Measurements from ENCODE around the gene LINGO3.

Gene LINGO3

DNA sequence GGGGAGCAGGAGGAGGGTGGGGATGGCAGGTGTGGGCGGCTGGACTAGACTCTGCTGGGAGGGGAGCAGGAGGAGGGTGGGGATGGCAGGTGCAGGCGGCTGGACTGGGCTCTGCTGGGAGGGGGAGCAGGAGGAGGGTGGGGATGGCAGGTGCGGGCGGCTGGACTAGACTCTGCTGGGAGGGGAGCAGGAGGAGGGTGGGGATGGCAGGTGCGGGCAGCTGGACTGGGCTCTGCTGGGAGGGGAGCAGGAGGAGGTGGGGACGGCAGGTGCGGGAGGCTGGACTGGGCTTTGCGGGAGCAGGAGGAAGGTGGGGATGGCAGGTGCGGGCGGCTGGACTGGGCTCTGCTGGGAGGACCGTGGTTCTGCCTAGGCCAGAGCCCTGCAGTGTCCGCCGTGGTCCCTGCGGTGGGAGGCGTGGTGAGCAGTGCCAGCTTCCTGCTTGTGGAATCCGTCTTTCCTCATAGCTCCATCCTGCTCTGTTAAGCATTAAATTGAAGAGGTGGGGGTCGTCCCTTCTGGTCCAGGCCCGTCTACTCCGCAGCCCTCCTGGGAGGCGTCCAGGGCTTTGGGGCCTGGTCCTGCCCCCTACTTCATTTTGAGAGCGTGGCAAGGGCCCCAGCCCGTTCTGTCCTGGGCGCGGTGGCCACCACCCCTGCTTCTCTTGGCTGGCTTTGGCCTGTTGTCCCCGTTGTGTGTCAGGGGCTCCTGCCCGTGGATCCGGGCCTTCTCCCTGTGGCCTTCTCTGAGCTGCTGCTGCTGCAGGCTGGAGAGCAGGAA is 25.3 kb upstream of the LINGO3 start:
- TF ChIP-seq SP1 (IDR thresholded peaks at IDR 0.05), result no peak
- no peak for TF ChIP-seq NFRKB (IDR thresholded peaks at IDR 0.05)
- no peak for TF ChIP-seq BHLHE40 (IDR thresholded peaks at IDR 0.05; ENCODE audit: borderline replicate concordance)
- TF ChIP-seq FOXK2 (IDR thresholded peaks at IDR 0.05), result no peak
- POLR2A ChIA-PET, result no interaction called here
- CTCF ChIA-PET, result no interaction called here
- no peak for DNase-seq (ENCODE audit: extremely low spot score)

DNA sequence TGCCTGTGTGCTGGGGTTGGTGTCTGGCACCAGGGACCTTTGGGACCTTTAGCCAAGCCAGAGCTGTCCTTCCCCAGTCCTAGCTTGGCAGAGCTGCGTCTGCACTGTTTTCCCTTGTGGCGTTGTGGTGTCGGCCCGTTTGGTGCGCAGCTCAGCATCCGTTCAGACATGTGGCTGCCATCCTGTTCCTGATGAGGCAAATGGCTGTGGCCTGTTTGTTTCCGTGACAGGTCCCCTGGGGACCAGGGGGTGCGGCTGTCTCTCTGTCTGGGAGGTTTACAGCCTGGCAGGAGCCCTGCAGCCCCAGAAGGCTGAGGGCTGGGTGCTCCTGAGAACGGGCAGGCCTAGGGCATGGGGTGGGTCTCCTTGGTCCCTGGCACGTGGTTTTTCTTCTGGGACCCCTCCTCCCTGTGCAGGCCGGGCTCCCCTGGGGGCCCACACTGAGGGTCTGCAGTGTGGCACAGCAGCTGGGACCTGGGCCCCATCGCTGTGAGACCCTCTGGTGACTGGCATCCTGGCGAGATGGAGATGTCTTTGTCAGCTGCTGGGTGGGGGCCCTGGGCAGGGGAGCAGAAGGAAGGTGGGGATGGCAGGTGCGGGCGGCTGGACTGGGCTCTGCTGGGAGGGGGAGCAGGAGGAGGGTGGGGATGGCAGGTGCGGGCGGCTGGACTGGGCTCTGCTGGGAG is 24.5 kb upstream of the LINGO3 start:
- ChIA-PET CTCF (no interaction called here), POLR2A (no interaction called here)
- TF ChIP-seq, protein P1, sequence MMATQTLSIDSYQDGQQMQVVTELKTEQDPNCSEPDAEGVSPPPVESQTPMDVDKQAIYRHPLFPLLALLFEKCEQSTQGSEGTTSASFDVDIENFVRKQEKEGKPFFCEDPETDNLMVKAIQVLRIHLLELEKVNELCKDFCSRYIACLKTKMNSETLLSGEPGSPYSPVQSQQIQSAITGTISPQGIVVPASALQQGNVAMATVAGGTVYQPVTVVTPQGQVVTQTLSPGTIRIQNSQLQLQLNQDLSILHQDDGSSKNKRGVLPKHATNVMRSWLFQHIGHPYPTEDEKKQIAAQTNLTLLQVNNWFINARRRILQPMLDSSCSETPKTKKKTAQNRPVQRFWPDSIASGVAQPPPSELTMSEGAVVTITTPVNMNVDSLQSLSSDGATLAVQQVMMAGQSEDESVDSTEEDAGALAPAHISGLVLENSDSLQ (IDR thresholded peaks at IDR 0.05), result no peak
- TF ChIP-seq BHLHE40 (IDR thresholded peaks at IDR 0.05; ENCODE audit: borderline replicate concordance) (no peak), FOXK2 (IDR thresholded peaks at IDR 0.05) (no peak), ARNT (IDR thresholded peaks at IDR 0.05) (no peak), SUZ12 (IDR thresholded peaks at IDR 0.05) (no peak), SP1 (IDR thresholded peaks at IDR 0.05) (no peak), L3MBTL2 (conservative IDR thresholded peaks at IDR 0.05) (no peak), CTBP1 (IDR thresholded peaks at IDR 0.05; ENCODE audit: borderline replicate concordance) (no peak), ELF4 (IDR thresholded peaks at IDR 0.05) (no peak), NFRKB (IDR thresholded peaks at IDR 0.05) (no peak), HDGF (IDR thresholded peaks at IDR 0.05; ENCODE audit: borderline replicate concordance) (no peak), ZNF384 (IDR thresholded peaks at IDR 0.05) (no peak), FOXA1 (IDR thresholded peaks at IDR 0.05) (no peak), FOXM1 (IDR thresholded peaks at IDR 0.05; ENCODE audit: borderline replicate concordance) (no peak), LEF1 (IDR thresholded peaks at IDR 0.05; ENCODE audit: borderline replicate concordance) (no peak), TARDBP (IDR thresholded peaks at IDR 0.05) (no peak)
- DNase-seq (ENCODE audit: extremely low spot score), result no peak

DNA sequence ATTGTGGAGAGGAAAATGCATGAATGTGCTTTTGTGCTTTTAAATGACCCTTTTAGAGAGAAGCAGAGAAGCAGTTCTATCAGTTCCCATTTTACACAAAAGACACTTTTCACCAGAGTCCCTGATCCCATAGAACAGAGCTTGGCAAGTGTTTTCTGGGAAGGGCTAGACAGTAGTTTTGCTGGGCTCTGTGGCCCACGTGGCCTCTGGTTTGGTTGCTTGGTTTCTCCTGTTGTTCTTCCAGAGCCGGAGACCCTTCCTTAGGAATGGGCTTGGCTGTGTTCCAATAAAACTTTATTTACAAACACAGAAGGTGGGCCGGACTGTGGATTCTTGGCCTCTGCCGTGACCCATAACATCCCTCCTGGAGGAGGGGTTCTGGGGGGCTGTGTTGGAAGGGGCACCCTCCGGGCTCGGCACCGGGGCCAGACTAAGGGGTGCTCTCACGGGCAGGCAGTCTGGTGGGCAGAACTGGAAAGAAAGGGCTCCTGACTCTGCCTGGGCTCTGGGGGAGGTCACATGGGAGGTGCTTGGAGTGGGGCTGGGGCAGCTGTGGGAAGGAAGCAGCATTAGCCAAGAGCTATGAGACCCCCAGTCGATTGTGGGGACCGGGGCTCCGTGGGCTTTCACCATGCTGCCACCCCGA is 23.8 kb upstream of the LINGO3 start:
- CTCF ChIA-PET, result no interaction called here
- TF ChIP-seq ELF4 (IDR thresholded peaks at IDR 0.05) (no peak), HDGF (IDR thresholded peaks at IDR 0.05; ENCODE audit: borderline replicate concordance) (no peak), SUZ12 (IDR thresholded peaks at IDR 0.05) (no peak), ZNF384 (IDR thresholded peaks at IDR 0.05) (no peak), L3MBTL2 (conservative IDR thresholded peaks at IDR 0.05) (no peak)
- POLR2A ChIA-PET, result no interaction called here
- DNase-seq (ENCODE audit: extremely low spot score), result no peak

DNA sequence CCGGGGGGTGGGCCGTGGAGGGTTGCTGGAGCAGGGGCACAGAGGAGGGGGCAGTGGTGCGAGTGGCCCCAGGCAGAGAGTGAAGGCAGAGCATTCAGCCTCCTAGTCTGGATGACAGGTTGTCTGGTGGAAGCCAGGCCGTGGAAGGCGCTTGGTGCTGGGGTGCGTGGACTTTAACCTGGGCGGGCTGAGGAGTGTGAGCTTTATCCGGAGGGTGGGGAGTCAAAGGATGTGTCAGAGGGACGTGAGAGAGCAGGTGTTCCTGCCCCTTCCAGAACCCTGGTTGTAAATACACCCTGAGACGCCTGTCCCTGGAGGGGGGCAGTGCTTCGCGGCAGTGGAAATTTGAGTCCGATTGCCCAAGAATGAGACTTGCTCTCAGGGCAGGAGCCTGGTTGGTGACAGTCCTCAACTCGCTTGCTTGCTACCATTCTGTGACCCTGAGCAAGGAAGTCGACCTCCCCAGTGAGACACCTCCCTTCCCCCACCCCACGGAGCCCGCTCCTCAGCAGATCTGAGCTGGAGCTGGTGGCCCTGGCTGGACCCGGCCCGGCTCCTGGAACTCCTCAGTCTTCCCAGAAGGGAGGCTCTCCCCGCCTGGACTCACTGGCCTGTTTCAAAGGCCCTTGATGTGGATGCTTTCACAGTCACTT is 22.8 kb upstream of the LINGO3 start:
- DNase-seq (ENCODE audit: extremely low spot score), result no peak
- TF ChIP-seq TARDBP (IDR thresholded peaks at IDR 0.05) (no peak), FOXK2 (IDR thresholded peaks at IDR 0.05) (no peak)
- CTCF ChIA-PET, result interaction anchor here (0.6 kb wide), 1 partner anchor 950 kb away, joined by 3 read pairs; no protein-coding TSS in a partner anchor
- POLR2A ChIA-PET, result no interaction called here

DNA sequence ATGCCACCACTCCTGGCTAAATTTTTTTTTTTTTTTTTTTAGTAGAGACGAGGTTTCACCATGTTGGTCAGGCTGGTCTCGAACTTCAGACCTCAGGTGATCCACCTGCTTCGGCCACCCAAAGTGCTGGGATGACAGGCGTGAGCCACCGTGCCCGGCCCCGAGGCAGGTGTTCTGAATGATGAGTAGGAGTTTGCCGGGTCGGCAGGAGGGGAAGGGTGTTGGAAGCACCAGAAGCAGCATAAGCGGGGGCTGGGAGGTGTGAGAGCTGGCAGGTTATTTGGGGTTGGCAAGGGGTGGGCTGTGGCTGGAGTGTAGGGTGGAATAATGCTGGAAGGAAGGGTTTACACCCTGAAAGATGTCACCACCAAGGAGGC is 22.3 kb upstream of the LINGO3 start:
- DNase-seq (ENCODE audit: extremely low spot score), result no peak
- ChIA-PET POLR2A (no interaction called here), CTCF (interaction anchor here (0.6 kb wide), 1 partner anchor 950 kb away, joined by 3 read pairs; no protein-coding TSS in a partner anchor)
- no peak for TF ChIP-seq BHLHE40 (IDR thresholded peaks at IDR 0.05; ENCODE audit: borderline replicate concordance)
- TF ChIP-seq ZNF384 (IDR thresholded peaks at IDR 0.05), result 0 out of 2 replicates have a peak, but pooled peaks have one; percentile 2

DNA sequence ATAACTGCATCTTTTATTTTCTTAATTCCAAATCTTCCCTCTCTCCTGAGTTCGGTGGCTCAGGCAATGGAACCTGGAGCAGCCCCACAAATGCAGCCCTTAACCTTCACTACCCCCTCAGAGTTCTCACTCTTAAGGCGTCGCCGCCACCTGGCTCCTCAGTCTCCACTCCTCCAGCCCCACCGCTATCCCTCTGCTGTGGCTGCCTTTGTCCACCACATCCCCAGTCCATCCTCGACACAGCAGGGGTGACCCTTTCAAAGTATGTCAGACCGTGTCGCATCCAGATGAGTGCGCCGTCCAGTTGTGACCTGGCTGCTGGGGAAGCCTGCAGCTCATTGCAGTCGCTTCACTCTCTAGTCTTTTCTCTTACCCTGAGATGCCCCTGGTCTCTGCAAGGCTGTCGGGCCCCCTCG is 21.6 kb upstream of the LINGO3 start:
- no peak for TF ChIP-seq ZNF384 (IDR thresholded peaks at IDR 0.05)
- TF ChIP-seq HDGF (IDR thresholded peaks at IDR 0.05; ENCODE audit: borderline replicate concordance), result no peak
- no peak for TF ChIP-seq ARNT (IDR thresholded peaks at IDR 0.05)
- TF ChIP-seq, protein P1 (IDR thresholded peaks at IDR 0.05), result no peak
- TF ChIP-seq TARDBP (IDR thresholded peaks at IDR 0.05), result no peak
- TF ChIP-seq SP1 (IDR thresholded peaks at IDR 0.05), result no peak
- TF ChIP-seq L3MBTL2 (conservative IDR thresholded peaks at IDR 0.05), result no peak
- TF ChIP-seq ELF4 (IDR thresholded peaks at IDR 0.05), result no peak
- ChIA-PET CTCF (no interaction called here), POLR2A (no interaction called here)
- DNase-seq (ENCODE audit: extremely low spot score), result no peak

DNA sequence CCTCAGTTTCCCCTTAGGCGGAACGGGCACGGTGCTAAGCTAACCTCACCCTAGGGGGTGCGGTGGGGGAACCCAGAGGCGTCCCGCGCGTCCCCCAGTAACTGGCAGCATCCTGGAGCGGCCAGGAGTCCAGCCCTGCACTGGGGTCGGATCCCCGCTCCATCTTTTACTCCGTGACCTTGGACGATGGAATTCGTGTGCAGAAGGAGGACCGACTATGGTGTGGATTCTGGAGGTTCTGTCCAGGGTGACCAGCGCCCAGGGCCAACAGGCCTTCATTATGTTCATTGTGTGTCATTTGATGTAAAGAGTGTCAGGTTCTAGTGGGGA is 21.2 kb upstream of the LINGO3 start:
- DNase-seq (ENCODE audit: extremely low spot score), result no peak
- no peak for TF ChIP-seq ZNF384 (IDR thresholded peaks at IDR 0.05)
- no peak for TF ChIP-seq TARDBP (IDR thresholded peaks at IDR 0.05)
- TF ChIP-seq, protein P1 (IDR thresholded peaks at IDR 0.05), result no peak
- TF ChIP-seq BHLHE40 (IDR thresholded peaks at IDR 0.05; ENCODE audit: borderline replicate concordance), result no peak
- TF ChIP-seq FOXM1 (IDR thresholded peaks at IDR 0.05; ENCODE audit: borderline replicate concordance), result no peak
- no peak for TF ChIP-seq SP1 (IDR thresholded peaks at IDR 0.05)
- TF ChIP-seq CTBP1 (IDR thresholded peaks at IDR 0.05; ENCODE audit: borderline replicate concordance), result no peak
- TF ChIP-seq FOXA1 (IDR thresholded peaks at IDR 0.05), result no peak
- TF ChIP-seq FOXK2 (IDR thresholded peaks at IDR 0.05), result no peak
- no peak for TF ChIP-seq NFRKB (IDR thresholded peaks at IDR 0.05)
- no peak for TF ChIP-seq HDGF (IDR thresholded peaks at IDR 0.05; ENCODE audit: borderline replicate concordance)
- TF ChIP-seq ELF4 (IDR thresholded peaks at IDR 0.05), result no peak
- no peak for TF ChIP-seq SUZ12 (IDR thresholded peaks at IDR 0.05)
- no peak for TF ChIP-seq LEF1 (IDR thresholded peaks at IDR 0.05; ENCODE audit: borderline replicate concordance)
- TF ChIP-seq ARNT (IDR thresholded peaks at IDR 0.05), result no peak
- TF ChIP-seq L3MBTL2 (conservative IDR thresholded peaks at IDR 0.05), result no peak
- ChIA-PET CTCF (no interaction called here), POLR2A (no interaction called here)
